ENCODE data around the gene RNF4. TPM values are rescaled to one million over a fixed set of nuclear protein-coding genes. Genes with fewer than 3 reads are reported as not detected.

The RNF4 gene
- total RNA-seq, 1 experiment from 2014 or later, result 113 TPM

GRCh38 chr4:2442175-2442993 is 26.5 kb upstream of the RNF4 start:
- no peaks in the 10 kb centered on the region for H3K27me3 ChIP-seq (replicated peaks; ENCODE audit: insufficient read depth, low read depth, low read length, poor library complexity)
- intact Hi-C loops (cut with micrococcal nuclease; ENCODE audit: unreplicated experiment), result no loop called here
- no peak overlapping the region for H3K4me3 ChIP-seq (ENCODE audit: low read depth, low read length, poor library complexity, severe bottlenecking)
- peak; percentile 24 for DNase-seq (ENCODE audit: low spot score)
- ChIA-PET POLR2A (ENCODE audit: low non-redundant PET) (interaction anchor here (0.6 kb wide), 1 partner anchor 148 kb away, joined by 11 read pairs; no protein-coding TSS in a partner anchor), CTCF (interaction anchor here (0.5 to 1.6 kb wide), 6 partner anchors 16 to 222 kb away, joined by 3 to 13 read pairs (median 4); no protein-coding TSS in a partner anchor)
- no peaks in the 10 kb centered on the region for H3K9me3 ChIP-seq (ENCODE audit: low read depth, low read length, poor library complexity, severe bottlenecking)
- no peak overlapping the region for H3K27ac ChIP-seq (ENCODE audit: low read depth, low read length, poor library complexity, severe bottlenecking)
- TF ChIP-seq CTCF (conservative IDR thresholded peaks at IDR 0.05; ENCODE audit: low read depth, low read length), result no peak
- no peak for TF ChIP-seq EZH2 (IDR thresholded peaks at IDR 0.05; ENCODE audit: borderline replicate concordance, low read depth, low read length, poor library complexity, severe bottlenecking)
- no peaks in the 10 kb centered on the region for H3K36me3 ChIP-seq (ENCODE audit: insufficient read depth, low read length, poor library complexity, severe bottlenecking)
- no TSS peak for BruUV-seq (replicated peaks)
- no peaks in the 10 kb centered on the region for H3K4me1 ChIP-seq (ENCODE audit: insufficient read depth, low read length, poor library complexity, severe bottlenecking)

- TF ChIP-seq EZH2 (IDR thresholded peaks at IDR 0.05; ENCODE audit: borderline replicate concordance, low read depth, low read length, poor library complexity, severe bottlenecking) (no peak), CTCF (conservative IDR thresholded peaks at IDR 0.05; ENCODE audit: low read depth, low read length) (no peak)
- ChIA-PET CTCF (no interaction called here), POLR2A (ENCODE audit: low non-redundant PET) (interaction anchor here (0.6 kb wide), 1 partner anchor 149 kb away, joined by 11 read pairs; no protein-coding TSS in a partner anchor)
- no TSS peak for BruUV-seq (replicated peaks)
- no peaks in the 10 kb centered on the region for H3K4me1 ChIP-seq (ENCODE audit: insufficient read depth, low read length, poor library complexity, severe bottlenecking)
- H3K27ac ChIP-seq (ENCODE audit: low read depth, low read length, poor library complexity, severe bottlenecking), result no peak overlapping the region
- no peaks in the 10 kb centered on the region for H3K9me3 ChIP-seq (ENCODE audit: low read depth, low read length, poor library complexity, severe bottlenecking)
- intact Hi-C loops (cut with micrococcal nuclease; ENCODE audit: unreplicated experiment), result no loop called here
- H3K27me3 ChIP-seq (replicated peaks; ENCODE audit: insufficient read depth, low read depth, low read length, poor library complexity), result no peaks in the 10 kb centered on the region
- no peak for DNase-seq (ENCODE audit: low spot score)
- no peak overlapping the region for H3K4me3 ChIP-seq (ENCODE audit: low read depth, low read length, poor library complexity, severe bottlenecking)
- H3K36me3 ChIP-seq (ENCODE audit: insufficient read depth, low read length, poor library complexity, severe bottlenecking), result no peaks in the 10 kb centered on the region
Measured at GRCh38 chr4:2443061-2443730, 25.7 kb upstream of the RNF4 start.

- no peaks in the 10 kb centered on the region for H3K9me3 ChIP-seq (ENCODE audit: low read depth, low read length, poor library complexity, severe bottlenecking)
- CTCF ChIA-PET, result no interaction called here
- no peaks in the 10 kb centered on the region for H3K36me3 ChIP-seq (ENCODE audit: insufficient read depth, low read length, poor library complexity, severe bottlenecking)
- TF ChIP-seq EZH2 (IDR thresholded peaks at IDR 0.05; ENCODE audit: borderline replicate concordance, low read depth, low read length, poor library complexity, severe bottlenecking) (no peak), CTCF (conservative IDR thresholded peaks at IDR 0.05; ENCODE audit: low read depth, low read length) (no peak)
- no peak for DNase-seq (ENCODE audit: low spot score)
- H3K4me3 ChIP-seq (ENCODE audit: low read depth, low read length, poor library complexity, severe bottlenecking), result no peak overlapping the region
- no peaks in the 10 kb centered on the region for H3K4me1 ChIP-seq (ENCODE audit: insufficient read depth, low read length, poor library complexity, severe bottlenecking)
- no TSS peak for BruUV-seq (replicated peaks)
- H3K27me3 ChIP-seq (replicated peaks; ENCODE audit: insufficient read depth, low read depth, low read length, poor library complexity), result no peaks in the 10 kb centered on the region
- intact Hi-C loops (cut with micrococcal nuclease; ENCODE audit: unreplicated experiment), result no loop called here
- no peak overlapping the region for H3K27ac ChIP-seq (ENCODE audit: low read depth, low read length, poor library complexity, severe bottlenecking)
- POLR2A ChIA-PET (ENCODE audit: low non-redundant PET), result no interaction called here
Measured at GRCh38 chr4:2443956-2444740, 24.8 kb upstream of the RNF4 start.
